Upper lobe of left lung (tissue), 4 donors: ENCODE data around the gene TMPRSS11A.

Source experiments
- CTCF ChIP-seq, 6 experiments: fragments of 450-650 bp in 4 of 6; fragments of 200-600 bp in 2 of 6; sonication (generic) in 2 of 6; IDR thresholded peaks; one replicate each; pipeline ENCODE4 v1.5.1; 2016 to 2019; ENCODE audit warnings: antibody characterized with exemption in 6 of 6
- EP300 ChIP-seq, 4 donors: sonication (generic); formaldehyde crosslinking; IDR thresholded peaks; one replicate each; pipeline ENCODE4 v1.5.1; 2017; ENCODE audit warnings: antibody characterized with exemption in 4 of 4, control low read depth in 2 of 4

- TF ChIP-seq CTCF (IDR thresholded peaks at IDR 0.05) (no peak), EP300 (IDR thresholded peaks at IDR 0.05) (no peak)
These were observed 34.7 kb downstream of the TMPRSS11A start for GRCh38 chr4:67928546-67928945.
